Measurements from ENCODE around the gene CYP4F2. TPM values are rescaled to one million over a fixed set of nuclear protein-coding genes. Genes with fewer than 3 reads are reported as not detected.
"Not testable (repeated sequence)": the region's sequence is repeated elsewhere in the genome, so short reads cannot be mapped to it uniquely, and the experiment has no call there.

The CYP4F2 gene
- polyA plus RNA-seq, 1 donor (not counting 4 experiments of a cell fraction or from before 2014, with no cell fraction given), result 0.13 TPM

- Histone ChIP-seq H3K9ac (ENCODE audit: control insufficient read depth, extremely low read depth, insufficient read depth, low read length) (no peak overlapping the region), H3K9me3 (ENCODE audit: control insufficient read depth, low read depth, low read length) (no peaks in the 10 kb centered on the region), H3K4me1 (ENCODE audit: control insufficient read depth, extremely low read depth, insufficient read depth, low read length) (peaks cover 10% of the 10 kb centered on the region), H3K4me2 (ENCODE audit: control insufficient read depth, extremely low read depth, insufficient read depth, low read depth, low read length) (no peak overlapping the region), H3K27ac (ENCODE audit: control insufficient read depth, insufficient read depth, low read length) (no peak overlapping the region), H3K4me3 (ENCODE audit: control insufficient read depth in 2 of 3, extremely low read depth in 1 of 3, insufficient read depth in 2 of 3, low read depth in 1 of 3, low read length in 3 of 3) (no peak overlapping the region), H3K36me3 (ENCODE audit: control insufficient read depth in 2 of 2, extremely low read depth in 1 of 2, insufficient read depth in 2 of 2, low read length in 2 of 2) (no peaks in the 10 kb centered on the region), H4K20me1 (ENCODE audit: control insufficient read depth, extremely low read depth, insufficient read depth, low read length) (no peaks in the 10 kb centered on the region), H2AFZ (ENCODE audit: control insufficient read depth, low read length) (no peak overlapping the region), H3K27me3 (ENCODE audit: control insufficient read depth, extremely low read depth, insufficient read depth, low read length) (peaks cover 6% of the 10 kb centered on the region), H3K79me2 (ENCODE audit: control insufficient read depth, insufficient read depth, low read length) (no peaks in the 10 kb centered on the region), H3K9me1 (ENCODE audit: control insufficient read depth, extremely low read depth, insufficient read depth, low read length) (no peaks in the 10 kb centered on the region)
- TF ChIP-seq, protein P1, sequence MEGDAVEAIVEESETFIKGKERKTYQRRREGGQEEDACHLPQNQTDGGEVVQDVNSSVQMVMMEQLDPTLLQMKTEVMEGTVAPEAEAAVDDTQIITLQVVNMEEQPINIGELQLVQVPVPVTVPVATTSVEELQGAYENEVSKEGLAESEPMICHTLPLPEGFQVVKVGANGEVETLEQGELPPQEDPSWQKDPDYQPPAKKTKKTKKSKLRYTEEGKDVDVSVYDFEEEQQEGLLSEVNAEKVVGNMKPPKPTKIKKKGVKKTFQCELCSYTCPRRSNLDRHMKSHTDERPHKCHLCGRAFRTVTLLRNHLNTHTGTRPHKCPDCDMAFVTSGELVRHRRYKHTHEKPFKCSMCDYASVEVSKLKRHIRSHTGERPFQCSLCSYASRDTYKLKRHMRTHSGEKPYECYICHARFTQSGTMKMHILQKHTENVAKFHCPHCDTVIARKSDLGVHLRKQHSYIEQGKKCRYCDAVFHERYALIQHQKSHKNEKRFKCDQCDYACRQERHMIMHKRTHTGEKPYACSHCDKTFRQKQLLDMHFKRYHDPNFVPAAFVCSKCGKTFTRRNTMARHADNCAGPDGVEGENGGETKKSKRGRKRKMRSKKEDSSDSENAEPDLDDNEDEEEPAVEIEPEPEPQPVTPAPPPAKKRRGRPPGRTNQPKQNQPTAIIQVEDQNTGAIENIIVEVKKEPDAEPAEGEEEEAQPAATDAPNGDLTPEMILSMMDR (optimal IDR thresholded peaks at IDR 0.05 in 1 of 3, IDR thresholded peaks at IDR 0.05 in 1 of 3, conservative IDR thresholded peaks at IDR 0.05 in 1 of 3; ENCODE audit: extremely low read depth in 1 of 3, insufficient read depth in 2 of 3, low read length in 3 of 3), result peak in 2 of 3 experiments; percentile 35 to 49
- TF ChIP-seq EZH2 (IDR thresholded peaks at IDR 0.05; ENCODE audit: low read length), result no peak
- FAIRE-seq (no peak), DNase-seq (ENCODE audit: low read depth, low spot score) (no peak)
- dilution Hi-C loops (cut with MboI; ENCODE audit: extremely low pct_ligation_motif_present, low sequenced_read_pairs), result no loop called here
These were observed 55.9 kb downstream of the CYP4F2 start for GRCh38 chr19:15841875-15842569.

- dilution Hi-C loops (cut with MboI; ENCODE audit: extremely low pct_ligation_motif_present, low sequenced_read_pairs), result no loop called here
- no peak for FAIRE-seq
These were observed 57.0 kb downstream of the CYP4F2 start for GRCh38 chr19:15840833-15841232.

DNA sequence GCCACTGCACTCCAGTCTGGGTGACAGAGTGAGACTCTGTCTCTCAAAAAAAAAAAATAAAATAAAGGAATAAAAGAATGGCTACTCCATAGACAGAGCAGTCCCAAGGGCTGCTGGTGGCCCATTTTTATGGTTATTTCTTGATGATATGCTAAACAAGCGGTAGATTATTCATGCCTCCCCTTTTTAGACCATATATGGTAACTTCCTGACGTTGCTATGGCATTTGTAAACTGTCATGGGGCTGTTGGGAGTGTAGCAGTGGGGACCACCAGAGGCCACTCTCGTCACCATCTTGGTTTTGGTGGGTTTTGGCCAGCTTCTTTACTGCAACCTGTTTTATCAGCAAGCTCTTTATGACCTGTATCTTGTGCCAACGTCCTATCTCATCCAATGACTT, 58.0 kb downstream of the CYP4F2 start:
- H3K9ac ChIP-seq (ENCODE audit: control insufficient read depth, extremely low read depth, insufficient read depth, low read length); H3K9me3 ChIP-seq (ENCODE audit: control insufficient read depth, low read depth, low read length); H3K36me3 ChIP-seq (ENCODE audit: control insufficient read depth in 2 of 2, extremely low read depth in 1 of 2, insufficient read depth in 2 of 2, low read length in 2 of 2); H3K4me2 ChIP-seq (ENCODE audit: control insufficient read depth, extremely low read depth, insufficient read depth, low read depth, low read length); H3K27me3 ChIP-seq (ENCODE audit: control insufficient read depth, extremely low read depth, insufficient read depth, low read length); H3K27ac ChIP-seq (ENCODE audit: control insufficient read depth, insufficient read depth, low read length); FAIRE-seq; H3K9me1 ChIP-seq (ENCODE audit: control insufficient read depth, extremely low read depth, insufficient read depth, low read length); DNase-seq (ENCODE audit: low read depth, low spot score); H3K79me2 ChIP-seq (ENCODE audit: control insufficient read depth, insufficient read depth, low read length); H3K4me3 ChIP-seq (ENCODE audit: control insufficient read depth in 2 of 3, extremely low read depth in 1 of 3, insufficient read depth in 2 of 3, low read depth in 1 of 3, low read length in 3 of 3); dilution Hi-C loops (cut with MboI; ENCODE audit: extremely low pct_ligation_motif_present, low sequenced_read_pairs); H4K20me1 ChIP-seq (ENCODE audit: control insufficient read depth, extremely low read depth, insufficient read depth, low read length); H2AFZ ChIP-seq (ENCODE audit: control insufficient read depth, low read length): not testable (repeated sequence)
- H3K4me1 ChIP-seq (ENCODE audit: control insufficient read depth, extremely low read depth, insufficient read depth, low read length), result peaks cover 26% of the 10 kb centered on the region

More at GRCh38 chr19:15840833-15841232, 57.0 kb downstream of the CYP4F2 start:
- no peak for DNase-seq (ENCODE audit: low read depth, low spot score)
- TF ChIP-seq, protein P1 (optimal IDR thresholded peaks at IDR 0.05 in 1 of 3, IDR thresholded peaks at IDR 0.05 in 1 of 3, conservative IDR thresholded peaks at IDR 0.05 in 1 of 3; ENCODE audit: extremely low read depth in 1 of 3, insufficient read depth in 2 of 3, low read length in 3 of 3), result no peak
- no peak for TF ChIP-seq EZH2 (IDR thresholded peaks at IDR 0.05; ENCODE audit: low read length)
- Histone ChIP-seq H3K36me3 (ENCODE audit: control insufficient read depth in 2 of 2, extremely low read depth in 1 of 2, insufficient read depth in 2 of 2, low read length in 2 of 2) (no peaks in the 10 kb centered on the region), H4K20me1 (ENCODE audit: control insufficient read depth, extremely low read depth, insufficient read depth, low read length) (no peaks in the 10 kb centered on the region), H3K4me2 (ENCODE audit: control insufficient read depth, extremely low read depth, insufficient read depth, low read depth, low read length) (no peak overlapping the region), H3K27ac (ENCODE audit: control insufficient read depth, insufficient read depth, low read length) (no peak overlapping the region), H3K4me1 (ENCODE audit: control insufficient read depth, extremely low read depth, insufficient read depth, low read length) (peaks cover 16% of the 10 kb centered on the region), H3K79me2 (ENCODE audit: control insufficient read depth, insufficient read depth, low read length) (no peaks in the 10 kb centered on the region), H3K27me3 (ENCODE audit: control insufficient read depth, extremely low read depth, insufficient read depth, low read length) (peaks cover 3% of the 10 kb centered on the region), H3K9me1 (ENCODE audit: control insufficient read depth, extremely low read depth, insufficient read depth, low read length) (no peaks in the 10 kb centered on the region), H2AFZ (ENCODE audit: control insufficient read depth, low read length) (no peak overlapping the region), H3K9ac (ENCODE audit: control insufficient read depth, extremely low read depth, insufficient read depth, low read length) (no peak overlapping the region), H3K4me3 (ENCODE audit: control insufficient read depth in 2 of 3, extremely low read depth in 1 of 3, insufficient read depth in 2 of 3, low read depth in 1 of 3, low read length in 3 of 3) (no peak overlapping the region), H3K9me3 (ENCODE audit: control insufficient read depth, low read depth, low read length) (no peaks in the 10 kb centered on the region)

Data from keratinocyte (primary cell).